NCI-H2029 (cell line): ENCODE results near the gene ENTPD1.
"Not testable (repeated sequence)": the region's sequence is repeated elsewhere in the genome, so short reads cannot be mapped to it uniquely, and the experiment has no call there.

Source experiments
- DNase-seq: peaks from one replicate; lab custom pipeline; 2025; lab: John Stamatoyannopoulos, UW

The ENTPD1 gene, protein sequence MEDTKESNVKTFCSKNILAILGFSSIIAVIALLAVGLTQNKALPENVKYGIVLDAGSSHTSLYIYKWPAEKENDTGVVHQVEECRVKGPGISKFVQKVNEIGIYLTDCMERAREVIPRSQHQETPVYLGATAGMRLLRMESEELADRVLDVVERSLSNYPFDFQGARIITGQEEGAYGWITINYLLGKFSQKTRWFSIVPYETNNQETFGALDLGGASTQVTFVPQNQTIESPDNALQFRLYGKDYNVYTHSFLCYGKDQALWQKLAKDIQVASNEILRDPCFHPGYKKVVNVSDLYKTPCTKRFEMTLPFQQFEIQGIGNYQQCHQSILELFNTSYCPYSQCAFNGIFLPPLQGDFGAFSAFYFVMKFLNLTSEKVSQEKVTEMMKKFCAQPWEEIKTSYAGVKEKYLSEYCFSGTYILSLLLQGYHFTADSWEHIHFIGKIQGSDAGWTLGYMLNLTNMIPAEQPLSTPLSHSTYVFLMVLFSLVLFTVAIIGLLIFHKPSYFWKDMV

DNA sequence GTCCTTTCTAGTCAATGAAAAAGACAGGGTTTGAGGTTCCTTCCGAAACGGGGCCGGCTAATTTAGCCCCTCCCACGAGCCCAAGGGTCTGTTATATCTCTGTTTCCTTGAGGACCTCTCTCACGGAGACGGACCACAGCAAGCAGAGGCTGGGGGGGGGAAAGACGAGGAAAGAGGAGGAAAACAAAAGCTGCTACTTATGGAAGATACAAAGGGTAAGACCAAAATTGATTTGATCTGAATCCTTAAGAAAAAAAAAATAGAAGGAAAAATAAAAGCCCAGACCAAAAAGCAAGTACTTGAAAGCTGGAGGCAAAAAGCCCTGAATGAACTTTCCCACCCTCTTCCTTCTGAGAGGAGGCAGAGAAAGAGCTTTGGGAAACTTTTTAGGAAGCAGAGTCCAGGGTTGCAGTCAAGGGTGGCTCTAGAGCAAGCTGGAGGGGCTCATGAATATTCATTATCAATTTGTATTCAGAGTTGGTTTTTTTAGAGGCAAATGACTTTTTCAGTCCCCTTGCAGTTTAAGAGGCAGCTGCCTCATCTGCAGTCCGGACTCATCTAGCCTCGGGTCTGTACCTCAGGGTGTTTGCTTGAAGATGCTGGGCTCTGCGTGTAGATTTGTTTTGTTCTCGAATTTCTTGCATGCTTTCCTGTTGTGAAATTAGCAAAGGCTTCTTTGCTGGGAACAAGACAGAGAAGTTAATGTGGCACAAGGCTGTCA, at the start of gene ENTPD1:
TSS of gene ENTPD1 (plus strand) at position 123 of the 721 bp plus-strand sequence. CDS start at position 200, 77 bp downstream.
- no peak for DNase-seq

DNA sequence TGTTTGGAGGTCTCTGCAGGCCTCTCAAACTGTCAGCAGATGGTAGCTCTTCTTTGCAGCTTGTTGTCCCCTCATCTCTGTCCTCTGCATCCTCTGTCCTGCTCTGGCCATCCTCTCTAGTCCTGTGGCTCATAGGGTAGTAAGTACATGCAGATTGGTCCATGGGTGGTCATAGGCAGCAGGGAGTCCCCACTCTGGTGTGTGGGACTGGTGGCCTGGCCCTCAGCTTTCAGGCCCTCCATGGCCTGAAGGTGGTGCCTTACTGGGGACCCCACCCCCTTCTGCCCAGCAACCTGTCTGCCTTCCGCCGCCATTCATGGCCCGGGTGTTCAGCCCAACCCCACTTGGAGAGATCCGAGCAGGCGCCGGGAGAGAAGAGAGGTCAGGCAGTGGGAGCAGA, 49.4 kb upstream of the ENTPD1 start:
- DNase-seq, result no peak

DNA sequence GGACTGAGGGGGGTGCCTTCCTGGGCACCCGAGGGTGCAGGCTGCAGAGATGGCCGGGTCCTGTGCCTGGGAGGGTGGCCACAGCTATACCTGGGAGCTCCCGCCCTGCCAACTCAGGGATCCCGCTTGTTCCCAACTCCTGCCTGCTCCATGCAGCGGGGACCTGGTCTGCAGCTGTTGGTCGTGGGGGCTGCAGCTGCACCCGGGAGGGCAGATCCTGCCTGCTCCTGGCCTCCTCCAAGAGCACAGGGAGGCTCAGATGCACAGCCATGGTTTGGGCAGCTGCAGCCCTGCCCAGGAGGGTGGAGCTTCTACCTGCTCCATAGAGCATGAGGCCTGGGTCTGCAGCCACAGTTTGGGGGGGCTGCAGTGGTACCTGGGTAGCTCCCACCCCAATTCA, 49.0 kb upstream of the ENTPD1 start:
- no peak for DNase-seq

DNA sequence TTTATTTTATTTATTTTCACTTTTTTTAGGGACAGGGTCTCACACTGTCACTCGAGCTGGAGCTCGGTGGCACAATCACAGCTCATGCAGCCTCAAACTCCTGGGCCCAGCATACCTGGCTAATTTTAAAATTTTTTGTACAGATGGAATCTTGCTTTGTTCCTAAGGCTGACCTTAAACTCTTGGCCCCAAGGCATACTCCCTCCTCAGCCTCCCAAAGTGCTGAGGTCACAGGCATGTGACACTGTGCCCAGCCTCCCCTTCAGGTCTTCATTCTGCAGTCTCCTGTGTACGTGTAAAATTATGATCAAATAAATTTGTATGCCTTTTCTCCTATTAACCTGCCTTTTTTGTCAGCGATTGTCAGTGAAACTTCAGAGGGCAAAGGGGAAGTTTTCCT, 44.5 kb upstream of the ENTPD1 start:
- no peak for DNase-seq

DNA sequence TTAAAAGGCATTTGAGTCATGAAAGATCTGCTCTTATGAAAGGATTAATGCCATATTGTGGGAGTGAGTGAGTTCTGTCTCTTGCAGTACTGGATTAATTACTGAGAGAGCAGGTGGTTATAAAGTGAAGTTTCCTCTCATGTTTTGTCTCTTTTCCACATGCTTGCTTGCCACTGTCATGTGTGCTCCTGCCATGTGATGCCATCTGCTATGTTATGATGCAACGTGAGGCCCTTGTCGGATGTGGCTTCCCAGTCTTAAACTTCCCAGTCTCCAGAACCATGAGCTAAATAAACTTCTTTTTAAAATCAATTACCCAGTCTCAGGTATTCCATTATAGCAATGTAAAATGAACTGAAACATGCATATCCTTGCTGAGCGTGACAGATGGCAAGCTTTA, 39.5 kb upstream of the ENTPD1 start:
- no peak for DNase-seq

DNA sequence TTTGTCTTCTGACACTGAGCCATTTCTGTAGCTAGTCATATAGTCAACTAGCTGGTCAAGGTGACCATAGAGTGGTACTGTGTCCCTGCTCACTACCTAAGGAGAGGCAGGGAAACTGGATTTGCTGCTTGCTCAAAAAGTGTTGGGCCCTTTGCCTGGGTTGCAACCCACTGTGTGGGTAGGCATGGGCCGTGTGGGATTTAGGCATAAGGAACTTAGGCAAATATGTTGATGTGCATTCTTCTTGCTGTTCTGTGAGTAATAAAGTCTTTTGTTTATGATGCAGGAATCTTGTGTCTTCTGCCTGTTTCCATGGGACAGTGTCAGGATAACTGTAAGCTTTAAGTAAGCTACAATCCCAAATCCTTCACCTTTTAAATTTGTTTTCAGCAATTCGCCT, 39.1 kb upstream of the ENTPD1 start:
- no peak for DNase-seq

DNA sequence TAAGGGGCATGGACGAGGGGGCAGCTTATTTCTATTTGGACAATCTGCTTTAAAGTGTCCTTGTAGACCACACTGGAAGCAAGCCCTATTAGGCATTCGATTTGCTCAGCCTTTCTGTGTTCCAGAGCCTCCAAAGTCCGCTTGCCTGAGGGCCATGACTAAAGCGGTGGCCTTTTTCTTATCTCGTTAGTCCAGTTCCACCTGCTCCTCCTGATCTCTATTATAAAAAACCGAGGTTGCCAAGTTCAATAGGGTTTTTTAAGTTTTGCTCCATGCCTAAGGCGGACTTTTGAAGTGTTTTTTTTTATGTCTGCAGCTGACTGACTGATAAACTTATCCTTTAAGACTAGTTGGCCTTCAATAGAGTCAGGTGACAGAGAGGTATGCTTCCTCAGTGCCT, 35.2 kb upstream of the ENTPD1 start:
- not testable (repeated sequence) for DNase-seq

DNA sequence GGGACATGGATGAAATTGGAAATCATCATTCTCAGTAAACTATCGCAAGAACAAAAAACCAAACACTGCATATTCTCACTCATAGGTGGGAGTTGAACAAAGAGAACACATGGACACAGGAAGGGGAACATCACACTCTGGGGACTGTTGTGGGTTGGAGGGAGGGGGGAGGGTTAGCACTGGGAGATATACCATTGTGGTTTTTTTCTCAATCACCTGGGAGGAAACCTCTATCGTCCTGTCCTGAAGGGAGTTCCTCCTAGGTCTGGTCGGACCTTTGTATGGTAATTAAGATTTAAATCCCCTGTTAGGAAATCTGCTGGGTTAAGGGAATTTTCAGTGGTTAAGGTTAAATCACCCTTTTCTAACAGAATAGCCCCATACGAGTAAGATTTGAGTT, 33.5 kb upstream of the ENTPD1 start:
- not testable (repeated sequence) for DNase-seq

DNA sequence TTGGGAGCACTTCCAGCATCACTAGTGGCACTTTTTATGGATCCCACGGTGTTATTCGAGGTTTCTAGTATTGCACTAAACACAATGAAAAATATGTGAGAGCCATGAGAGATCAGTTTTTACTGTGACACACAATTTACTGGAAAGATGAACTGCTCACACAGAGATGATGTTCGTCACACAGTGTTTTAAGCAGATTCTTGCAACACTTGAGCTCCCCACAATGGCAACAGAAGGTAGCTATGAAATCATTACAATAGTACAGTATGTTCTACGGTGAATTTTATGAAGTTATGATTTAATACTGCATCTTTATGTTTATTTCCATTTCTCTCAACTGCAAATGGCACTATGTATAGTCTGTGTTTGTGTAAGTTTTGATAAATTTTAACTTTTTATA, 27.4 kb upstream of the ENTPD1 start:
- no peak for DNase-seq

DNA sequence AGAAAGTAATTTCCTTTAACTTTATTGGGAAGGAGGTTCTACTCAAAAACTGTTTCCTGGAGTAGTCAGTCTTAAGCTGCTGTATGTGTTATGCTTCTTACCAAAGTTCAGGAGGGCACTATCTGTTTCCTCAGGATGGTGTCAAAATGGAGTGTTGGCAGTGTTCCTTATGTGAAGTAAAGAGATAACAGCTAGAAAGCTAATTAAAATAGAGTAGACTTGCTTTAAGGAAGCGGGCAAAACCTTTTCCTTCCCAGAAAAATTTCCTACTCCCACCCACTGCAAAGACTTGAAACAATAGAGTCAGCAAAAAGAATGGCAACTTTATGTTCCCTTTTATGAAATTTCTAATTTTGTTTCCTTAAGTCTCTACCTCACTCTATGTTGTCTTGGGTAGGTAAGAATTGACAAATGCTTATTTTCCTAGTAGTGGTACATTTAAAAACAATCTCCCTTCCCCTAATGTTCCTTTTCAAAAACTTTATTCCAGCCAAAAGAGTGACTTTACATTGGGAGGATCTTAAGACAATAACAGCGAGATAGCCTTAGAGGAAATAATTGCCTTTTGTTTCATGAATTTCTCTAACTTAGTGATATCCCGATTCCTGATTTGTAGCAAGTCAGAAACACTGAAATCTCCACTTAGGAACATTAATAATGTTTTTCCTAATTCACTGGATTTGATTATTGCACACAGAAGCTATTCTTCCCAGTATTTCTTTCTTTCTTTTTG, 26.5 kb upstream of the ENTPD1 start:
- no peak for DNase-seq

DNA sequence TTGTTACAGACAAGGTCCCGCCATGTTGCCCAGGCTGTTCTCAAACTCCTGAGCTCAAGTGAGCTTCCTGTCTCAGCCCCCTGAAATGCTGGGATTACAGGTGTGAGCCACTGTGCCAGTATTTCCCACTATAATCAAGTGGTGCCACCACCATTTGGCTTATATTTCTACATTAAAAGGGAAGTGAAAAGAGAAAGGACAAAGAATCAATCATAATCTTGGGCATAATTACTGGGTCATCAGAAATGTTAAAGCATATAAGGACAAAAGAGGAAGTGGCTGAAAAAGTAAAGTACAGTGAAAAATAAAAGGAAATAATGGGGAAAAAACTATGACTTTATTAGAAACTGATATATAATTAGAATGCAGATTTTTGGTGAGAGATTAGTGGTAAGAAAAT, 25.7 kb upstream of the ENTPD1 start:
- no peak for DNase-seq

DNA sequence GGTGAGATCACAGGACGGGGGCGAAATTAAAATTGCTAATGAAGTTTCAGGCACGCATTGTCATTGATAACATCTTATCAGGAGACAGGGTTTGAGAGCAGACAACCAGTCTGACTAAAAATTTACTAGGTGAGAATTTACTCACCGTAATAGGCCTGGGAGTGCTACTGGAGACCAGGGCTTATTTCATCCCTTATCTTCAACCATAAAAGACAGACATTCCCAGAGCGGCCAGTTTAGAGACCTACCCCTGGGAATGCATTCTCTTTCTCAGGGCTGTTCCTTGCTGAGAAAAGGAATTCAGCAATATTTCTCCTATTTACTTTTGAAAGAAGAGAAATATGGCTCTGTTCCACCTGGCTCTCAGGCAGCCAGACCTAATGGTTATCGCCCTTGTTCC, 23.1 kb upstream of the ENTPD1 start:
- DNase-seq, result not testable (repeated sequence)

DNA sequence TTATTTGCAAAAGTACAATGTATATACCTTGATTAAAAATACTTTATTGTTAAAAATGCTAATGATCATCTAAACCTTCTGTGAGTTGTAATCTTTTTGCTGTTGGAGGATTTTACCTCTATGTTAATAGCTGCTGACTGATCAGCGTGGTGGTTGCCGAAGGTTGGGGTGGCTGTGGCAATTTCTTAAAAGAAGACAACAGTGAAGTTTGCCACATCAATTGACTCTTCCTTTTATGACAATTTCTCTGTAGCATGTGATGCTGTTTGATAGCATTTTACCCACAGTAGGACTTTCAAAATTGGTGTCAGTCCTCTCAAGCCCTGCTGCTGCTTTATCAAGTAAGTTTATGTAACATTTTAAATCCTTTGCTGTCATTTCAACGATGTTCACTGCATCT, 16.9 kb upstream of the ENTPD1 start:
- DNase-seq, result no peak

DNA sequence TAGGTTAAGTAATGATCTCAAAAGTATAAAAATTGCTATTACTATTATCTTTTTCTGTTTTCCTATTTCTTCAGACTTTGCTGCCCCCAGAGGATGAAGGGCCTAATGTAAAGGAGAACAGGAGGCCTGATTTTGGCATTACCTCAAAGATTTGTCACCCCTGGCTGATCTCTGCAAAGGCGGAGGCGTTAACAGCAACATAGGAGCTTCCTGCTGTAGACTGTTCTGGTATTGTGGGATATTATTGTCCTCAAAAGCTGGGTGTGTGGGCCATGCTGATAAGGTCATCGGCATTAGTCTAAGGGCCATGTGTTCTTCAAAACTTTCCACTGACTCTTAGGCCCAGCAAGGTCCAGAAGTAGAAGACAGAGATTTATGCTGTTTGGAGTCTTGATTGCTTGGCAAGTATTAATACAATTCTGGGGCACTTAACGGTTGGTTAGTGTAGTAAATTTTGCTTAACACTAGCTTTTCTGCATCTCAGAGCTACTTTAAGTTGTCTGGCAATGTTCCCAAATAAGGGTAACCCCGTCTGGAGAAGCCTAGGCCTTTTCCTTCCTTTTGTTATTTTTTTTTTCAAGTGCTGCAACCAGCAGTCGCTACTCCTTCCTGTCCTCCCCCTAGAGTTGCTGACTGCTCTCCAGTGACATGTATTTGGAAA, 14.0 kb upstream of the ENTPD1 start:
- DNase-seq, result no peak

DNA sequence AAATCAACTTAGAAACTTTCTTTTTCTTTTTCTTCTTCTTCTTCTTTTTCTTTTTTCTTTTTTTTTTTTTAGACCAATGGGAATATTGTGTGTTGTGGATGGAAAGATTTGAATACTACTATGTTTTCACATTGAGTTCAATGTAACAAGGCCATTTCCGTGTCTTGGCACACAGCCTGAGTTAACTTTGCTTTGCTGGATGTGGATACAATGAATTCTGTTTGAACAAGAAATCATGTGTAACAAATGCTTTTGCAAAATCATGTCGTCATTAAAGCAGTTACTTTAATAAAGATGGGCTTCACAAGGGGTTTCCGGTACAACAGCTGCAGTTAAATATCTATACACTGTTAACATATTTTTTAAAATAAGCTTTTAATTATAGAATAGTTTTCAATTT, 13.5 kb upstream of the ENTPD1 start:
- peak; percentile 29 for DNase-seq

DNA sequence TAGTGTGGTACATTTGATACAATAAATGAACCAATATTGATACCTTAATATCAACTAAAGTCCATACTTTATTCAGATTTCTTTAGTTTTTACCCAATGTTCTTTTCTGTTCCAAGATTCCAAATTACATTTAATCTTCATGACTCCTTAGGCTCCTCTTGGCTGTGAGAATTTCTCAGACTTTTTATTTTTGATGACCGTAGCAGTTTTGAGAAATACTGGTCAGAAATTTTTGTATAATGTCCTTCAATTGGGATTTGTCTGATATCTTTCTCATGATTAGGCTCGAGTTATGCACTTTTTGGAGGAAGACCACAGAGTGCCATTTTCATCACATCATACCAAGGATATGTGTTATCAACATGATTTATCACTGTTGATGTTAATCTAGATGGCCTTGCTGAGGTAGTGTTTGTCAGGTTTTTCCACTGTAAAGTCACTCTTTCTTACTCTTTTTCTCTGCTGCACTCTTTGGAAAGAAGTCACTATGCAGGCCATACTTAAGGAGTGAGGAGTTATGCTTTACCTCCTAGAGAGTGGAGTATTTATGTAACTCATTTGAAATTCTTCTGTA, 12.9 kb upstream of the ENTPD1 start:
- DNase-seq, result no peak

DNA sequence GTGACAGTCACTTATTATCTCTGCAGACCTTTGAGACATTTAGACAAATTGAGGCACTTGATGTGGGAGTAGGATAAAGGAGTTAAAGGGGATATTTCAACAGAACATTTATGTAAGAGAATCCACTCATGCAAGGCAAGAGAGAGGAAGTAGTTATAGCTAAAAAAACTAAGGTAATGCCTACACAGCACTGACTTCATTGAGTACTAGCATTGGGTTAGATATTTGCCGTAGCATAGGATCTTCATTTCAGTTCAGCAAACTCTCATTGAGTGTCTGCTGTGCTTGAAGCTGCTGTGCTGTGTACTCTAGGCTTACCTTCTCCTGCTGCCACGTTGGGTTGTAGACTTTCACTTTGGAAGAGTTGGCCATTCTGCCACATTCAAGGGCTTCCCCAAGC, 10.5 kb upstream of the ENTPD1 start:
- DNase-seq, result no peak

DNA sequence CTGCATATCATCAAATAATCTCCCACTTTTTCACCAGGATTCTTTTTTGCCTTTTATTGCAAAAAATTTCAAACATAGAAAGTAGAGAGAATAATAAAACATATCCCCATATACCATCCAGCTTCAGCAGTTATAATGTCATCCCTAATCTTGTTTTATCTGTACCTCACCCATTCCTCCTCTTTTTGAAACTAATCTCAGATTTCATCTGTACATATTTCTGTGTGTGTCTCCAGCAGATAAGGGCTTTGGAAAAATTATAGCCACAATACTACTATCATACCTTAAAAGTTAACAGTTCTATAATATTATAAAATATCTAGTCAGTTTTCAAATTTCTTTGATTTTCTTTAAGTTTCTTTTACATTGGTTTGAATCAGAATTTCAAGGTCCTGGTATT, 7.6 kb upstream of the ENTPD1 start:
- DNase-seq, result no peak

DNA sequence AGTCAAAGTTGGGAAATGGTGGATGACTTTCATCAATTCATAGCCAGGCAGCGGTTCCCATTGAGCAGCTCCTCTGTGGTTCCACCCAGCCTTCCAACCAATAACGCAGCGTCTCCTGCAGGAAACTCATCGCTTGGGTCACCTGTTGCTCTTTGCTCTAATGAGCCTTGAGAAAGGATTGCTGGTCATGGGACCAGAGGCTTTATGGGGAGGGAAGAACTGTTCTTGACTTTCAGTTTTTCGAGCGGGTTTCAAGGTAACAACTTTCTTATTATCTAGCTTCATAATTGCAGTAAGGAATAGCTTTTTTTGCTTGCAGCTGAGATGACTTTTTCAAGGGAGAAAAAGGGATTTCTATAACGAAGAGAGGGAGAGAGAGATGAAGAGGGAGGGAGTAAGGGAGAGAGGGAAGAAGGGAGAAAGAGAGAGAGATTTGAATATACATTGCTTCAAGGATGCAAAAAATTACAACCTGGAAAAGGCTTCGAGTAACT, 405 bp upstream of the ENTPD1 start:
- no peak for DNase-seq

DNA sequence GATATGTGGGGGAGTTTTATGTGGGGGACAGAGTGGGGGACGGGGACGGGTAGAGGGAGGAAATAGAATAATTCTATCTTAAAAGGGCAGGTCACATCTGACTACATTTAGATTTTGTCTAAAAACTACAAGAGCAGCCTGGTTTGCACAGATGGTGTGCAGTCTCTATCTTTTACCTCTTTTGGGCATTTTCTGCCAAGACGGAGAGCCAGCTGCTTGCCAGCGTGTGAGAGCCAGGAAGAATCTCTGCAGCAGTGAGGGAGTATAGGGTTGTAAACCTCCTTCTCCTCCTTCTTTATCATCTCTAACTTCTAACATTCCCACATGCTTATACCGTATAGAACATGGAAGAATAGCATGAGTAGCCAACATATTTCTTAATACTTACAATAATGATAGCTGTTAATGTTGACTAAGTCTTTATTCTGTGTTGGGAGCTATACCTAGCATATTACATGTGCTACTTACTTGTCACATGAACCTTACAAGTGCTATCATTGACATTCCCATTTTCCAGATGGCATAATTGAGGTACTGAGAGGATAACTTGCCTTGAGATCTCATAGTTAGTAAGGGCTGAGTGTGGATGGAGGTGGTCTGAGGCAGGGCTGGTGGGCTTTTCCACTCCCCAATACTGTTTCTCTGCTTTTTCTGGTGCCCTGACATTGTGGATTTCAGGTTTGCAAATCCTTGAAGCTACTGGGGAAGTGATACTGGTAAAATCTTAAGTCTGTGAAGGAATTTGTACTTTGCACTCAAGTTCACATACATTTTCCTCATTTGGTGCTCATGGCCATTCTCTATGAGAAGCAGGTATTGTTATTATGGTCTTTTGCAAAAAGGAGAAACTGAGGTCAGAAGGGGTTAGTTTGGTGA, 1.1 kb downstream of the ENTPD1 start:
- DNase-seq, result no peak
